Ascending aorta (tissue), 2 donors: ENCODE data around the gene FOXP3. TPM values are rescaled to one million over a fixed set of nuclear protein-coding genes. Genes with fewer than 3 reads are reported as not detected.

ENCODE experiments used
- DNase-seq, 2 donors: peaks; one replicate each; pipeline ENCODE4 v3.0.0-alpha.2; 2019; ENCODE audit warnings: low spot score in 2 of 2
- H3K27ac ChIP-seq, 2 donors: fragments of 200-600 bp; sonication (generic); one replicate each; pipeline ENCODE4 v1.5.1; 2016 to 2017; ENCODE audit warnings: mild to moderate bottlenecking in 1 of 2
- H3K27me3 ChIP-seq: fragments of 200-600 bp; sonication (generic); one replicate; pipeline ENCODE4 v1.5.1; 2017
- H3K36me3 ChIP-seq, 2 donors: fragments of 200-600 bp; sonication (generic); one replicate each; pipeline ENCODE4 v1.5.1; 2016
- H3K4me1 ChIP-seq, 2 donors: fragments of 200-600 bp; sonication (generic); one replicate each; pipeline ENCODE4 v1.5.1; 2016 to 2017; ENCODE audit warnings: mild to moderate bottlenecking in 1 of 2
- H3K4me3 ChIP-seq, 2 donors: fragments of 200-600 bp; sonication (generic); one replicate each; pipeline ENCODE4 v1.5.1; 2016 to 2017; ENCODE audit warnings: mild to moderate bottlenecking in 1 of 2
- H3K9me3 ChIP-seq, 2 donors: fragments of 200-600 bp; sonication (generic); one replicate each; pipeline ENCODE4 v1.5.1; 2016
- CTCF ChIP-seq, 3 experiments: fragments of 200-600 bp in 2 of 3; fragments of 450-650 bp in 1 of 3; sonication (generic) in 2 of 3; IDR thresholded peaks; one replicate each; pipeline ENCODE4 v1.5.1; 2016 to 2019; ENCODE audit warnings: antibody characterized with exemption in 3 of 3, mild to moderate bottlenecking in 1 of 3, moderate library complexity in 1 of 3
- intact Hi-C: fragments of 100-400 bp; cut with DNase I; formaldehyde crosslinking; loops from one replicate; pipeline ENCODE4 v1.15.1; 2023
- total RNA-seq: library from RNA; depleted of rRNA; stranded (reverse); fragments of >200 nt; gene quantifications from one replicate; pipeline ENCODE4 v1.1.0, GENCODE V29; 2016

Gene FOXP3
- total RNA-seq, 1 donor from 2014 or later: not detected

- no peaks in the 10 kb centered on the region for H3K9me3 ChIP-seq
- no peak for DNase-seq
- H3K27ac ChIP-seq: no peak overlapping the region
- no peak for TF ChIP-seq CTCF (IDR thresholded peaks at IDR 0.05)
- no peaks in the 10 kb centered on the region for H3K27me3 ChIP-seq
- H3K36me3 ChIP-seq: no peaks in the 10 kb centered on the region
- intact Hi-C loops: no loop called here
- no peak overlapping the region for H3K4me3 ChIP-seq
- no peaks in the 10 kb centered on the region for H3K4me1 ChIP-seq
These were observed 6.4 kb downstream of the FOXP3 start for GRCh38 chrX:49257846-49258748.

- H3K36me3 ChIP-seq: no peaks in the 10 kb centered on the region
- H3K27me3 ChIP-seq: no peaks in the 10 kb centered on the region
- H3K27ac ChIP-seq: no peak overlapping the region
- H3K9me3 ChIP-seq: no peaks in the 10 kb centered on the region
- DNase-seq: no peak
- intact Hi-C loops: no loop called here
- H3K4me3 ChIP-seq: no peak overlapping the region
- TF ChIP-seq CTCF (IDR thresholded peaks at IDR 0.05): no peak
- H3K4me1 ChIP-seq: no peaks in the 10 kb centered on the region
These were observed 7.3 kb downstream of the FOXP3 start for GRCh38 chrX:49257074-49257790.

- intact Hi-C loops: no loop called here
- Histone ChIP-seq H3K36me3 (no peaks in the 10 kb centered on the region), H3K27me3 (no peaks in the 10 kb centered on the region), H3K9me3 (no peaks in the 10 kb centered on the region), H3K4me3 (no peak overlapping the region), H3K27ac (no peak overlapping the region), H3K4me1 (no peaks in the 10 kb centered on the region)
- no peak for TF ChIP-seq CTCF (IDR thresholded peaks at IDR 0.05)
- no peak for DNase-seq
These were observed 8.1 kb downstream of the FOXP3 start for GRCh38 chrX:49256268-49256995.

GRCh38 chrX:49254639-49255038 is 9.9 kb downstream of the FOXP3 start:
- Histone ChIP-seq H3K27me3 (no peaks in the 10 kb centered on the region), H3K4me1 (no peaks in the 10 kb centered on the region), H3K36me3 (peaks cover 0 to 5% of the 10 kb centered on the region in 2 donors), H3K9me3 (no peaks in the 10 kb centered on the region), H3K27ac (no peak overlapping the region), H3K4me3 (no peak overlapping the region)
- TF ChIP-seq CTCF (IDR thresholded peaks at IDR 0.05): no peak
- DNase-seq: no peak
- intact Hi-C loops: no loop called here

GRCh38 chrX:49251325-49251724 is 13.2 kb downstream of the FOXP3 start:
- Histone ChIP-seq H3K4me1 (no peaks in the 10 kb centered on the region), H3K9me3 (no peaks in the 10 kb centered on the region), H3K27me3 (no peaks in the 10 kb centered on the region), H3K27ac (no peak overlapping the region), H3K36me3 (peaks cover 2 to 26% of the 10 kb centered on the region in 2 donors), H3K4me3 (no peak overlapping the region)
- TF ChIP-seq CTCF (IDR thresholded peaks at IDR 0.05): no peak
- intact Hi-C loops: no loop called here
- no peak for DNase-seq
